H1 (cell line): Measurements from ENCODE around the gene ASCC3. TPM values are rescaled to one million over a fixed set of nuclear protein-coding genes. Genes with fewer than 3 reads are reported as not detected.

Source experiments
- CTCF ChIA-PET: fragments of 300-600 bp; sonication (Branson Sonifier 250); formaldehyde crosslinking; loops from one replicate; lab custom pipeline; 2021; ENCODE audit not compliant: partially characterized antibody; lab: Charles Lee
- POLR2A ChIA-PET: fragments of 300-600 bp; sonication (Branson Sonifier 250); formaldehyde crosslinking; loops from one replicate; lab custom pipeline; 2021; ENCODE audit warnings: inconsistent platforms; ENCODE audit not compliant: partially characterized antibody; lab: Charles Lee
- DNase-seq, 2 experiments: peaks; one replicate each; pipeline versions ENCODE4 v3.0.0 to v3.0.0-alpha.2; 2010 to 2022; ENCODE audit warnings: low spot score in 2 of 2, low read depth in 1 of 2, mixed read lengths in 1 of 2
- FAIRE-seq: peaks from 2 replicates; lab custom pipeline; 2011; peaks lifted over from hg19 to GRCh38; lab: Jason Lieb, UNC
- H2AFZ ChIP-seq: 2 replicates; pipeline ENCODE4 v1.8.1; 2012; ENCODE audit warnings: low read length, inconsistent platforms
- H2AK5ac ChIP-seq: 2 replicates; pipeline ENCODE4 v1.6.1; 2013; ENCODE audit warnings: low read depth, low read length
- H2BK120ac ChIP-seq: replicated peaks from 2 replicates; pipeline ENCODE3; 2013; ENCODE audit warnings: low read depth, low read length, inconsistent platforms
- H2BK12ac ChIP-seq: 2 replicates; pipeline ENCODE4 v1.6.1; 2013; ENCODE audit warnings: low read depth, low read length
- H2BK15ac ChIP-seq: 2 replicates; pipeline ENCODE4 v1.6.1; 2013; ENCODE audit warnings: low read length
- H2BK20ac ChIP-seq: 2 replicates; pipeline ENCODE4 v1.6.1; 2013; ENCODE audit warnings: low read length
- H2BK5ac ChIP-seq: 2 replicates; pipeline ENCODE4 v1.6.1; 2013; ENCODE audit warnings: low read depth, low read length
- H3K14ac ChIP-seq: 2 replicates; pipeline ENCODE4 v1.6.1; 2013; ENCODE audit warnings: inconsistent platforms; ENCODE audit not compliant: insufficient read length
- H3K18ac ChIP-seq: 2 replicates; pipeline ENCODE4 v1.6.1; 2013; ENCODE audit warnings: low read length; ENCODE audit errors: extremely low read depth
- H3K23ac ChIP-seq: 2 replicates; pipeline ENCODE4 v1.6.1; 2013; ENCODE audit warnings: inconsistent platforms; ENCODE audit not compliant: insufficient read length
- H3K23me2 ChIP-seq: 2 replicates; pipeline ENCODE4 v1.6.1; 2013; ENCODE audit warnings: low read depth, low read length
- H3K27ac ChIP-seq: 2 replicates; pipeline ENCODE4 v1.6.1; 2011; ENCODE audit warnings: low read depth, low read length, inconsistent platforms
- H3K27me3 ChIP-seq, 4 experiments: replicated peaks in 1 of 4; 1 replicate in 1 of 4; 2 replicates in 3 of 4; pipeline versions ENCODE4 v1.6.1 to v1.8.1; 2011 to 2013; ENCODE audit warnings: low read length in 3 of 4, mild to moderate bottlenecking in 3 of 4, inconsistent platforms in 2 of 4, mixed read lengths in 2 of 4, moderate library complexity in 1 of 4; ENCODE audit not compliant: control insufficient read depth in 3 of 4, insufficient read depth in 3 of 4; ENCODE audit errors: extremely low read depth in 1 of 4
- H3K36me3 ChIP-seq, 4 experiments: 2 replicates each; pipeline versions ENCODE4 v1.6.1 to v1.8.1; 2011 to 2013; ENCODE audit warnings: mild to moderate bottlenecking in 4 of 4, low read length in 3 of 4, moderate library complexity in 2 of 4, control low read depth in 1 of 4, inconsistent platforms in 1 of 4; ENCODE audit not compliant: insufficient read depth in 4 of 4, control insufficient read depth in 2 of 4
- H3K4ac ChIP-seq: replicated peaks from 2 replicates; pipeline ENCODE3; 2013; ENCODE audit warnings: low read length, low read depth, mixed read lengths, inconsistent platforms; ENCODE audit not compliant: insufficient read length
- H3K4me1 ChIP-seq, 4 experiments: replicated peaks in 1 of 4; 1 replicate in 1 of 4; 2 replicates in 3 of 4; pipeline versions ENCODE4 v1.6.1 to v1.8.1; 2011 to 2013; ENCODE audit warnings: low read length in 3 of 4, inconsistent platforms in 2 of 4, mixed read lengths in 1 of 4; ENCODE audit not compliant: insufficient read depth in 4 of 4, control insufficient read depth in 3 of 4
- H3K4me2 ChIP-seq, 2 experiments: 2 replicates each; pipeline versions ENCODE4 v1.6.1 to v1.8.1; 2011 to 2013; ENCODE audit warnings: low read depth in 2 of 2, low read length in 2 of 2, control low read depth in 1 of 2, inconsistent platforms in 1 of 2, mild to moderate bottlenecking in 1 of 2; ENCODE audit not compliant: insufficient read depth in 1 of 2
- H3K4me3 ChIP-seq, 4 experiments: fragments of 200-600, 300-600 bp in 1 of 4; sonication (generic), shearing (Covaris generic), sonication (Bioruptor Twin) in 1 of 4; 2 replicates each; pipeline versions ENCODE4 v1.5.1 to v1.8.1; 2011 to 2016; ENCODE audit warnings: low read length in 4 of 4, low read depth in 3 of 4, control low read depth in 2 of 4, inconsistent platforms in 2 of 4, mild to moderate bottlenecking in 2 of 4, mixed read lengths in 1 of 4, moderate library complexity in 1 of 4; ENCODE audit not compliant: insufficient read depth in 2 of 4; ENCODE audit errors: extremely low read depth in 1 of 4
- H3K56ac ChIP-seq: replicated peaks from 2 replicates; pipeline ENCODE3; 2013; ENCODE audit warnings: low read depth, mild to moderate bottlenecking, mixed read lengths, low read length, inconsistent platforms; ENCODE audit not compliant: insufficient read length
- H3K79me1 ChIP-seq: 2 replicates; pipeline ENCODE4 v1.6.1; 2013; ENCODE audit warnings: low read depth, low read length, control low read depth
- H3K79me2 ChIP-seq, 2 experiments: 2 replicates each; pipeline versions ENCODE4 v1.6.1 to v1.8.1; 2012 to 2013; ENCODE audit warnings: low read length in 2 of 2, mild to moderate bottlenecking in 2 of 2, inconsistent platforms in 1 of 2; ENCODE audit not compliant: insufficient read depth in 2 of 2, control insufficient read depth in 1 of 2
- H3K9ac ChIP-seq, 4 experiments: replicated peaks in 1 of 4; 1 replicate in 1 of 4; 2 replicates in 3 of 4; pipeline versions ENCODE4 v1.6.1 to v1.8.1; 2011 to 2013; ENCODE audit warnings: low read depth in 3 of 4, low read length in 3 of 4, control low read depth in 2 of 4, mild to moderate bottlenecking in 2 of 4, moderate library complexity in 2 of 4, inconsistent platforms in 1 of 4; ENCODE audit errors: extremely low read depth in 1 of 4
- H3K9me3 ChIP-seq, 2 experiments: 2 replicates each; pipeline versions ENCODE4 v1.6.1 to v1.8.1; 2012 to 2013; ENCODE audit warnings: mild to moderate bottlenecking in 2 of 2, moderate library complexity in 2 of 2, control low read depth in 1 of 2, inconsistent platforms in 1 of 2, low read depth in 1 of 2, low read length in 1 of 2, mixed read lengths in 1 of 2; ENCODE audit not compliant: insufficient read depth in 2 of 2
- H4K20me1 ChIP-seq, 2 experiments: replicated peaks in 1 of 2; 2 replicates each; pipeline versions ENCODE3 to v1.8.1; 2011 to 2013; ENCODE audit warnings: inconsistent platforms in 2 of 2, low read length in 2 of 2, mild to moderate bottlenecking in 1 of 2; ENCODE audit not compliant: insufficient read depth in 2 of 2, control insufficient read depth in 1 of 2
- H4K5ac ChIP-seq: 2 replicates; pipeline ENCODE4 v1.6.1; 2013; ENCODE audit warnings: low read length, low read depth, mixed read lengths, inconsistent platforms; ENCODE audit not compliant: insufficient read length
- H4K8ac ChIP-seq: 2 replicates; pipeline ENCODE4 v1.8.0; 2013; ENCODE audit warnings: mild to moderate bottlenecking, moderate library complexity, low read length, inconsistent platforms; ENCODE audit not compliant: insufficient read depth; ENCODE audit errors: extremely low read depth
- H4K91ac ChIP-seq: replicated peaks from 2 replicates; pipeline ENCODE3; 2013; ENCODE audit warnings: low read length, mixed read lengths, inconsistent platforms; ENCODE audit not compliant: insufficient read length
- BCL11A ChIP-seq, 2 experiments: IDR thresholded peaks; one replicate each; pipeline ENCODE4 v1.6.1; 2011; ENCODE audit warnings: low read depth in 2 of 2, low read length in 2 of 2, mild to moderate bottlenecking in 2 of 2
- CBX8 ChIP-seq: fragments of 300-800, 300-1000 bp; sonication (generic); IDR thresholded peaks from 2 replicates; pipeline ENCODE4 v1.7.1; 2016; ENCODE audit warnings: low read depth, low read length, borderline replicate concordance
- CHD2 ChIP-seq: IDR thresholded peaks from 2 replicates; pipeline ENCODE4 v1.6.1; 2012; ENCODE audit warnings: low read length, improper control_type of control experiment
- EP300 ChIP-seq, 2 experiments: IDR thresholded peaks; 1 replicate in 1 of 2; 2 replicates in 1 of 2; pipeline ENCODE4 v1.6.1; 2011 to 2012; ENCODE audit warnings: low read depth in 2 of 2, low read length in 2 of 2, mild to moderate bottlenecking in 2 of 2, borderline replicate concordance in 1 of 2, inconsistent platforms in 1 of 2, moderate library complexity in 1 of 2
- RNF2 ChIP-seq: fragments of 200-900, 300-1000 bp; sonication (generic); IDR thresholded peaks from 2 replicates; pipeline ENCODE4 v1.7.1; 2016; ENCODE audit warnings: borderline replicate concordance, low read depth, mild to moderate bottlenecking, antibody characterized with exemption, low read length; ENCODE audit not compliant: poor library complexity, severe bottlenecking; ENCODE audit errors: missing control alignments
- SAP30 ChIP-seq: fragments of 300-600 bp; sonication (generic); IDR thresholded peaks from 2 replicates; pipeline ENCODE4 v1.7.1; 2012; ENCODE audit warnings: low read length, moderate library complexity, mild to moderate bottlenecking, inconsistent platforms; ENCODE audit not compliant: insufficient read depth, insufficient replicate concordance
- SIX5 ChIP-seq: IDR thresholded peaks from 2 replicates; pipeline ENCODE4 v1.6.1; 2011; ENCODE audit warnings: mild to moderate bottlenecking, low read depth, low read length
- TBP ChIP-seq: IDR thresholded peaks from 2 replicates; pipeline ENCODE4 v1.6.1; 2011; ENCODE audit warnings: low read depth, low read length, improper control_type of control experiment
- polyA plus RNA-seq, 7 experiments: library from polyadenylated mRNA; depleted of rRNA in 3 of 7; stranded (reverse) in 5 of 7; unstranded in 2 of 7; fragments of >200 nt in 5 of 7; fragments of 200-250 nt in 2 of 7; gene quantifications; 1 replicate in 5 of 7; 2 replicates in 1 of 7; 4 replicates in 1 of 7; pipeline versions ENCODE4 v1.2.1 to v1.2.3, GENCODE V29; 2011 to 2013; ENCODE audit warnings: missing spikeins in 2 of 7, mixed read lengths in 2 of 7
- total RNA-seq: library from RNA; stranded (reverse); fragmentation: NEBNext Ultra II Directional; extraction: Animal tissue kit (Norgen Biotek cat#: 25700); gene quantifications from 2 replicates; pipeline ENCODE4 v1.2.1, GENCODE V29; 2021
- TF ChIP-seq, protein P1 (sequence below): IDR thresholded peaks from 2 replicates; pipeline ENCODE4 v1.6.1; 2011; ENCODE audit warnings: low read length, improper control_type of control experiment
- TF ChIP-seq, protein P2 (sequence below): IDR thresholded peaks from 2 replicates; pipeline ENCODE4 v1.6.1; 2012; ENCODE audit warnings: inconsistent platforms
- TF ChIP-seq, protein P3 (sequence below), 3 experiments: IDR thresholded peaks; 1 replicate in 2 of 3; 2 replicates in 1 of 3; pipeline versions ENCODE4 v1.5.1 to v1.6.1; 2011; ENCODE audit warnings: low read length in 3 of 3, mild to moderate bottlenecking in 3 of 3, inconsistent platforms in 2 of 3, low read depth in 1 of 3, moderate library complexity in 1 of 3; ENCODE audit not compliant: insufficient read depth in 1 of 3; ENCODE audit errors: control extremely low read depth in 1 of 3

Gene ASCC3
- total and polyA plus RNA-seq, 2 of the 8 experiments (the other 6 are each of a cell fraction or from before 2014, with no cell fraction given): 37.5 to 77.8 TPM

DNA sequence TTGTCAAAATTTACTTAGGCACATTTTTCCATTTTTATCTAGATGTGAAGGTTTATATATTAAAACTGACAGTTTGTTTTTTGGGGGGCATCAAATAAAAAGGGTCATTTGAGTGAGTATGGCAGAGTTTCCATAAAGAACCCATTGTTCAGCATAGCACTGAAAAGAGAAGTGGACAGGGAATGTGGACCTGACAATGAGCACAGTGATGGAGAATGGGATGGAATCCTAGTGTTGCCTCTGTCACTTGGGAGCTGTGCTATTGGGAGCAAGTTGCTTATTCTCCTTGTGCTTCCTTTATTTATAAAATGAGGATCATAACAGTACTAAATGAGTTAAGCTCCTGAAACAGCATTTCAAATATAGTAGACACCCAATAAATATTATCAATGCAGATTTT is 285.7 kb downstream of the ASCC3 start:
- H3K18ac ChIP-seq: no peak overlapping the region
- H3K4me1 ChIP-seq: no peaks in the 10 kb centered on the region
- no peak overlapping the region for H2BK12ac ChIP-seq
- H3K79me2 ChIP-seq: no peaks in the 10 kb centered on the region
- no peak overlapping the region for H3K9ac ChIP-seq
- no peak overlapping the region for H2BK20ac ChIP-seq
- no peaks in the 10 kb centered on the region for H4K20me1 ChIP-seq
- no peak overlapping the region for H3K4me3 ChIP-seq
- DNase-seq (no peak), FAIRE-seq (no peak)
- no peaks in the 10 kb centered on the region; a peak in 1 of 8 replicates for H3K36me3 ChIP-seq
- H3K14ac ChIP-seq: no peak overlapping the region
- no peaks in the 10 kb centered on the region for H3K27me3 ChIP-seq
- no peak overlapping the region for H3K23ac ChIP-seq
- no peak overlapping the region for H4K8ac ChIP-seq
- H4K91ac ChIP-seq: no peak overlapping the region
- ChIA-PET CTCF (no interaction called here), POLR2A (no interaction called here)
- H2BK120ac ChIP-seq: no peak overlapping the region
- H4K5ac ChIP-seq: no peak overlapping the region
- H2AK5ac ChIP-seq: no peak overlapping the region
- H3K79me1 ChIP-seq: no peaks in the 10 kb centered on the region
- no peak overlapping the region for H3K27ac ChIP-seq
- no peak overlapping the region for H2BK15ac ChIP-seq
- H3K9me3 ChIP-seq: no peaks in the 10 kb centered on the region
- H3K4me2 ChIP-seq: no peak overlapping the region
- H3K4ac ChIP-seq: no peak overlapping the region
- no peak overlapping the region for H3K56ac ChIP-seq
- H2AFZ ChIP-seq: no peak overlapping the region
- no peak overlapping the region for H2BK5ac ChIP-seq
- H3K23me2 ChIP-seq: no peaks in the 10 kb centered on the region; the same call in 1 of the 2 replicates
- TF ChIP-seq RNF2 (no peak), EP300 (IDR thresholded peaks at IDR 0.05; ENCODE audit: borderline replicate concordance in 1 of 2, low read depth in 2 of 2, low read length in 2 of 2) (no peak), CBX8 (no peak), TBP (no peak), SAP30 (no peak), BCL11A (IDR thresholded peaks at IDR 0.05; ENCODE audit: low read depth in 2 of 2, low read length in 2 of 2) (no peak), CHD2 (no peak), SIX5 (no peak)
- TF ChIP-seq, protein P1, sequence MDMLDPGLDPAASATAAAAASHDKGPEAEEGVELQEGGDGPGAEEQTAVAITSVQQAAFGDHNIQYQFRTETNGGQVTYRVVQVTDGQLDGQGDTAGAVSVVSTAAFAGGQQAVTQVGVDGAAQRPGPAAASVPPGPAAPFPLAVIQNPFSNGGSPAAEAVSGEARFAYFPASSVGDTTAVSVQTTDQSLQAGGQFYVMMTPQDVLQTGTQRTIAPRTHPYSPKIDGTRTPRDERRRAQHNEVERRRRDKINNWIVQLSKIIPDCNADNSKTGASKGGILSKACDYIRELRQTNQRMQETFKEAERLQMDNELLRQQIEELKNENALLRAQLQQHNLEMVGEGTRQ: no peak
- TF ChIP-seq, protein P2, sequence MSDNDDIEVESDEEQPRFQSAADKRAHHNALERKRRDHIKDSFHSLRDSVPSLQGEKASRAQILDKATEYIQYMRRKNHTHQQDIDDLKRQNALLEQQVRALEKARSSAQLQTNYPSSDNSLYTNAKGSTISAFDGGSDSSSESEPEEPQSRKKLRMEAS: no peak
- TF ChIP-seq, protein P3, sequence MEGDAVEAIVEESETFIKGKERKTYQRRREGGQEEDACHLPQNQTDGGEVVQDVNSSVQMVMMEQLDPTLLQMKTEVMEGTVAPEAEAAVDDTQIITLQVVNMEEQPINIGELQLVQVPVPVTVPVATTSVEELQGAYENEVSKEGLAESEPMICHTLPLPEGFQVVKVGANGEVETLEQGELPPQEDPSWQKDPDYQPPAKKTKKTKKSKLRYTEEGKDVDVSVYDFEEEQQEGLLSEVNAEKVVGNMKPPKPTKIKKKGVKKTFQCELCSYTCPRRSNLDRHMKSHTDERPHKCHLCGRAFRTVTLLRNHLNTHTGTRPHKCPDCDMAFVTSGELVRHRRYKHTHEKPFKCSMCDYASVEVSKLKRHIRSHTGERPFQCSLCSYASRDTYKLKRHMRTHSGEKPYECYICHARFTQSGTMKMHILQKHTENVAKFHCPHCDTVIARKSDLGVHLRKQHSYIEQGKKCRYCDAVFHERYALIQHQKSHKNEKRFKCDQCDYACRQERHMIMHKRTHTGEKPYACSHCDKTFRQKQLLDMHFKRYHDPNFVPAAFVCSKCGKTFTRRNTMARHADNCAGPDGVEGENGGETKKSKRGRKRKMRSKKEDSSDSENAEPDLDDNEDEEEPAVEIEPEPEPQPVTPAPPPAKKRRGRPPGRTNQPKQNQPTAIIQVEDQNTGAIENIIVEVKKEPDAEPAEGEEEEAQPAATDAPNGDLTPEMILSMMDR (IDR thresholded peaks at IDR 0.05; ENCODE audit: control extremely low read depth in 1 of 3, insufficient read depth in 1 of 3, low read depth in 1 of 3, low read length in 3 of 3): no peak
